PC-9 (cell line): ENCODE results near the gene ATP2B2. TPM values are rescaled to one million over a fixed set of nuclear protein-coding genes. Genes with fewer than 3 reads are reported as not detected.

Source experiments
- BruUV-seq: library from RNA; stranded (reverse); fragments of 400-500 nt; replicated peaks from 2 replicates; lab custom pipeline; 2021; lab: Mats Ljungman, UMichigan
- CTCF ChIA-PET: fragments of 300-600 bp; sonication (Branson Sonifier 250); formaldehyde crosslinking; loops from one replicate; lab custom pipeline; 2022; ENCODE audit warnings: antibody characterized with exemption; lab: Charles Lee
- POLR2A ChIA-PET: fragments of 300-600 bp; sonication (Branson Sonifier 250); formaldehyde crosslinking; loops from one replicate; lab custom pipeline; 2022; ENCODE audit warnings: antibody characterized with exemption; ENCODE audit not compliant: unreplicated experiment; lab: Charles Lee
- DNase-seq, 2 experiments: peaks; one replicate each; pipeline versions ENCODE4 v3.0.0 to v3.0.0-alpha.2; 2015 to 2022; ENCODE audit warnings: mixed read lengths in 1 of 2
- H2AFZ ChIP-seq: fragments of 200-600 bp; sonication (generic); 2 replicates; pipeline ENCODE4 v1.8.1; 2017; ENCODE audit warnings: antibody characterized with exemption
- H3F3A ChIP-seq: fragments of 200-600 bp; sonication (generic); 2 replicates; pipeline ENCODE4 v1.8.1; 2017; ENCODE audit warnings: antibody characterized with exemption, mild to moderate bottlenecking, low read depth; ENCODE audit not compliant: insufficient read depth
- H3K27ac ChIP-seq: fragments of 200-600 bp; sonication (generic); 2 replicates; pipeline ENCODE4 v1.6.1; 2016; ENCODE audit warnings: mixed run types
- H3K27me3 ChIP-seq: fragments of 200-600 bp; sonication (generic); 2 replicates; pipeline ENCODE4 v1.6.1; 2016; ENCODE audit warnings: low read depth, mixed run types; ENCODE audit not compliant: insufficient read depth
- H3K36me3 ChIP-seq: fragments of 200-600 bp; sonication (generic); 2 replicates; pipeline ENCODE4 v1.6.1; 2016; ENCODE audit warnings: low read depth, mixed run types
- H3K4me1 ChIP-seq: fragments of 200-600 bp; sonication (generic); replicated peaks from 2 replicates; pipeline ENCODE4 v1.6.1; 2016; ENCODE audit warnings: mixed run types; ENCODE audit not compliant: insufficient read depth
- H3K4me2 ChIP-seq: fragments of 200-600 bp; sonication (generic); 2 replicates; pipeline ENCODE4 v1.6.1; 2017; ENCODE audit warnings: mixed run types
- H3K4me3 ChIP-seq: fragments of 200-600 bp; sonication (generic); 2 replicates; pipeline ENCODE4 v1.6.1; 2016; ENCODE audit warnings: mixed run types
- H3K79me2 ChIP-seq: fragments of 200-600 bp; sonication (generic); 2 replicates; pipeline ENCODE4 v1.6.1; 2017; ENCODE audit warnings: low read depth, mixed run types
- H3K9me2 ChIP-seq: fragments of 200-600 bp; sonication (generic); 2 replicates; pipeline ENCODE4 v1.8.1; 2017; ENCODE audit warnings: mild to moderate bottlenecking; ENCODE audit not compliant: insufficient read depth
- H3K9me3 ChIP-seq: fragments of 200-600 bp; sonication (generic); 2 replicates; pipeline ENCODE4 v1.8.1; 2016; ENCODE audit warnings: low read depth; ENCODE audit not compliant: insufficient read depth
- H4K20me1 ChIP-seq: fragments of 200-600 bp; sonication (generic); 2 replicates; pipeline ENCODE4 v1.8.1; 2017; ENCODE audit not compliant: insufficient read depth
- EZH2 ChIP-seq: fragments of 200-600 bp; sonication (generic); IDR thresholded peaks from 2 replicates; pipeline ENCODE4 v1.8.0; 2017; ENCODE audit warnings: antibody characterized with exemption, low read depth
- intact Hi-C: fragments of 100-400 bp; cut with micrococcal nuclease; formaldehyde crosslinking; loops from one replicate; pipeline ENCODE4 v1.10.0; 2022; ENCODE audit not compliant: unreplicated experiment
- total RNA-seq: library from RNA; stranded (reverse); gene quantifications from 2 replicates; pipeline ENCODE4 v1.2.3, GENCODE V29; 2021
- TF ChIP-seq, protein P1 (sequence below): fragments of 200-600 bp; sonication (generic); conservative IDR thresholded peaks from 2 replicates; pipeline ENCODE4 v1.6.1; 2017; ENCODE audit warnings: mixed run types, antibody characterized with exemption, mild to moderate bottlenecking, moderate library complexity

Gene ATP2B2
- total RNA-seq, 1 experiment from 2014 or later, result not detected

DNA sequence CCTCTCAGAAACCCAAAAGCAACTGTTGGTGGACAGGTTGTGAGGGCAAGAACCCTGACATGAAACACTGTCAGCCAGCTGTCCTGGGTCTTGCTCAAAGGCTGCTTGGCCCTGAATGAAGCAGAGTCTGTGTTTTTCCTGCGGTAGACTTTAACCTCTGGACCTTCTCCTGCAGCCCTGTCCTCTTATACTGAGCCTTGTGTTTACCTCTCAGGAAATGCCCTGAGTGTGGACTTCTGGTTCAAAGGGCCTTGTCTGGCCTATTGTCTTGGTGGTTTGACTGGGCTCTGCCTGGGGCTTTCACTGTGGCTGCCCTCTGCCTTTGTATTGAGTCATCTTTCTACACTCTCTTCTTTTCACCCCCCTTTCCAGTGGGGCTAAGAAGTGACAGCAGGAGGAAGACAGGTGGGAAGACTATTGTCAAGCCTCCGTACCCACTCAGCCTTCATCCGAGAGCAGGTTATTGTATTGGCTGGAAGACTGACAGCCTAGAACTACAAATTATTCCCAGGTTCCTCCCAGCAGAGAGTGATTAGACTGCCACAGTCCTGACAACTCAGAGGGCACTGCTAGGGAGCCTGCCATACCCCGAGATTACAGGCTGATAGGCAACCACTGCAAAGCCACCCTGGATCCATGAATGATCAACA lies 187.9 kb downstream of the ATP2B2 start:
- H3K79me2 ChIP-seq, result peaks cover 31% of the 10 kb centered on the region
- H3K9me2 ChIP-seq, result no peaks in the 10 kb centered on the region
- POLR2A ChIA-PET, result interaction anchor here (0.7 kb wide), 1 partner anchor 420 kb away, joined by 3 read pairs; no protein-coding TSS in a partner anchor
- DNase-seq, result no peak
- H3K4me1 ChIP-seq, result peaks cover 8% of the 10 kb centered on the region
- H3F3A ChIP-seq, result no peaks in the 10 kb centered on the region
- no peak for TF ChIP-seq EZH2
- TF ChIP-seq, protein P1, sequence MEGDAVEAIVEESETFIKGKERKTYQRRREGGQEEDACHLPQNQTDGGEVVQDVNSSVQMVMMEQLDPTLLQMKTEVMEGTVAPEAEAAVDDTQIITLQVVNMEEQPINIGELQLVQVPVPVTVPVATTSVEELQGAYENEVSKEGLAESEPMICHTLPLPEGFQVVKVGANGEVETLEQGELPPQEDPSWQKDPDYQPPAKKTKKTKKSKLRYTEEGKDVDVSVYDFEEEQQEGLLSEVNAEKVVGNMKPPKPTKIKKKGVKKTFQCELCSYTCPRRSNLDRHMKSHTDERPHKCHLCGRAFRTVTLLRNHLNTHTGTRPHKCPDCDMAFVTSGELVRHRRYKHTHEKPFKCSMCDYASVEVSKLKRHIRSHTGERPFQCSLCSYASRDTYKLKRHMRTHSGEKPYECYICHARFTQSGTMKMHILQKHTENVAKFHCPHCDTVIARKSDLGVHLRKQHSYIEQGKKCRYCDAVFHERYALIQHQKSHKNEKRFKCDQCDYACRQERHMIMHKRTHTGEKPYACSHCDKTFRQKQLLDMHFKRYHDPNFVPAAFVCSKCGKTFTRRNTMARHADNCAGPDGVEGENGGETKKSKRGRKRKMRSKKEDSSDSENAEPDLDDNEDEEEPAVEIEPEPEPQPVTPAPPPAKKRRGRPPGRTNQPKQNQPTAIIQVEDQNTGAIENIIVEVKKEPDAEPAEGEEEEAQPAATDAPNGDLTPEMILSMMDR, result no peak
- no peak overlapping the region for H2AFZ ChIP-seq
- BruUV-seq, result no TSS peak
- H3K9me3 ChIP-seq, result no peaks in the 10 kb centered on the region
- H4K20me1 ChIP-seq, result peaks cover 12% of the 10 kb centered on the region
- intact Hi-C loops, result no loop called here
- no peak overlapping the region for H3K4me3 ChIP-seq
- H3K27me3 ChIP-seq, result no peaks in the 10 kb centered on the region
- CTCF ChIA-PET, result no interaction called here
- peaks cover 33% of the 10 kb centered on the region for H3K36me3 ChIP-seq
- no peak overlapping the region for H3K27ac ChIP-seq
- no peak overlapping the region for H3K4me2 ChIP-seq

DNA sequence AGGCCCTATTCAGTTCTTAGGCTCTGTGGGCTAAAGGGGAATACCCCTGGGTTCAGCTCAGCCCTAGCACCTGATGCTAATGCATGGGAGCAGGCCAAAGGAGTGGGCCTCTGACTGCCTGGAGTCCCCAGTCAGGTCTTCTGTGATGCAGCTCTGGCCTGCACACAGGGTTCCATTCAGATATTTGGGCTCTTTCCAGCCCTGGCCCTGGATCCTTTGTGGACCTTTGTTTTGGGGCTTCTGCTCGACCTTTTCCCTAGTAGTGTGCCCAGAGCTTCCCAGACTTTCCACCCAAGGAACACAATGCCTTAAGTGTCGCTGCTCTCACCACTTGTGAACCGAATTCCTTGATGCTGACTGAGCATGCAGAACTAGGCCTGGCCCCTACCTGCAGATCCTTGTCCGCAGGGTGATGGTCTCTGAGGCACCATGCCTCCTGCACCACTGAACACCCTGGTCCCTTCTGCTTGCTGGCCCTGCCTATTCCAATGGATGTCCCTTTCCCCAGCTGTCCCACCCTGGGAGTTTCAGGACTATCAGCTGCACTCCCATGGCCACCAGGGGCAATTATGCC lies 189.5 kb downstream of the ATP2B2 start:
- no peak overlapping the region for H3K4me3 ChIP-seq
- POLR2A ChIA-PET, result no interaction called here

DNA sequence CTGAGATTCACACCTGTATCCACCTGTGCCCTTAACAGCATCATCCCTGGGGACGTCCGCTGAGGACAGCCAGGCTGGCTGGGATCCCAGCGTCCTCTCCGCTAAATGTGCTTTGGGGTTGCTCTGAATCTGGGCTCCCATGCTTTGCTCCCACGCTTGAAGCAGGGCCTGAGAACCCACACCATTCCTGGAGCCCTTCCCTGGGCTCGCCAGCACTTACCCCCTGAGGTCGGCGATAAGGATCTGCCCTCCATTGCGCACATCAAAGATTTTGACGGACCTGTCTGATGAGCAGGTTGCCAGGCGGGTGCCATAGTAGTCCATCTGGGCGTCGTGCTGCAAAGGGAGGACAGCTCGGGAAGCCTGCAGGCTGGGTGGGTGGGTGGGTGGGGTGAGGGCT lies 190.3 kb downstream of the ATP2B2 start:
- Histone ChIP-seq H3K9me2 (no peaks in the 10 kb centered on the region), H3K4me2 (no peak overlapping the region), H3F3A (peaks cover 3% of the 10 kb centered on the region; the same call in 1 of the 2 replicates), H3K4me3 (no peak overlapping the region), H3K27me3 (no peaks in the 10 kb centered on the region), H3K36me3 (peaks cover 33% of the 10 kb centered on the region), H2AFZ (no peak overlapping the region), H3K9me3 (no peaks in the 10 kb centered on the region), H3K79me2 (peaks cover 24% of the 10 kb centered on the region), H3K4me1 (peaks cover 8% of the 10 kb centered on the region), H4K20me1 (peaks cover 12% of the 10 kb centered on the region), H3K27ac (no peak overlapping the region)
- BruUV-seq, result no TSS peak
- no peak for TF ChIP-seq EZH2
- TF ChIP-seq, protein P1, result no peak
- DNase-seq, result no peak
- intact Hi-C loops, result no loop called here
- ChIA-PET CTCF (no interaction called here), POLR2A (no interaction called here)

More for the DNA sequence above, 189.5 kb downstream of the ATP2B2 start:
- CTCF ChIA-PET, result no interaction called here
- Histone ChIP-seq H3K36me3 (peaks cover 33% of the 10 kb centered on the region), H3K9me3 (no peaks in the 10 kb centered on the region), H3K4me1 (peaks cover 8% of the 10 kb centered on the region), H3K4me2 (no peak overlapping the region), H3K79me2 (peaks cover 31% of the 10 kb centered on the region), H4K20me1 (peaks cover 12% of the 10 kb centered on the region), H3K27me3 (no peaks in the 10 kb centered on the region), H3K9me2 (no peaks in the 10 kb centered on the region), H3K27ac (no peak overlapping the region), H2AFZ (no peak overlapping the region), H3F3A (no peaks in the 10 kb centered on the region; the same call in 1 of the 2 replicates)
- TF ChIP-seq, protein P1, result no peak
- no peak for TF ChIP-seq EZH2
- intact Hi-C loops, result no loop called here
- no peak for DNase-seq
- BruUV-seq, result no TSS peak
